Stimulated activated CD4-positive, alpha-beta T cell treated with anti-CD3 and anti-CD28 coated beads, TNF-alpha, amount 100 ng/mL, for 48 hours (primary cell): ENCODE results near the gene KAT6B.
"Not testable (repeated sequence)": the region's sequence is repeated elsewhere in the genome, so short reads cannot be mapped to it uniquely, and the experiment has no call there.

Source experiments
- DNase-seq, 3 donors: peaks; one replicate each; pipeline ENCODE4 v3.0.0-alpha.2; 2020; ENCODE audit warnings: low read depth in 3 of 3

Gene KAT6B

DNA sequence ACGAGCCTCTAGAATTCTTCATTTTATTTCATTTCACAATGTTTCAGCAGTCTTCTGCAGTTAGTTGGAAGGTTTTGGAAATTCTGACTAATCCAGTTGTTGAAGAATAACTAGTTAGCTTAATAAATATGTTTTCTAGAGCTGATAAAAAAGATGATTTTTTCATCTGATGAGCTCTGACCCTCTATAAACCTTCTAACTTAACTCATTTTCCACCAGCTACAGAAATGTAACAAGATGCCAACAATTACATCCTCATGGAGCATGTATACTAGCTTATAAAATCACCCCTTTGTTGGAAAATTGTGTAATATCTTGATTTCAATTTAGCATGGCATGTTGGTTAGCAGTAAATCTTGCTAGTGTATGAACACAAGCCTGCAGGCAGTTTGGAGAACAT lies 33.1 kb downstream of the KAT6B start:
- DNase-seq = no peak

GRCh38 chr10:74862625-74863024 lies 36.2 kb downstream of the KAT6B start:
- DNase-seq = no peak

- no peak for DNase-seq
Observed at GRCh38 chr10:74863551-74863950, 37.2 kb downstream of the KAT6B start.

DNA sequence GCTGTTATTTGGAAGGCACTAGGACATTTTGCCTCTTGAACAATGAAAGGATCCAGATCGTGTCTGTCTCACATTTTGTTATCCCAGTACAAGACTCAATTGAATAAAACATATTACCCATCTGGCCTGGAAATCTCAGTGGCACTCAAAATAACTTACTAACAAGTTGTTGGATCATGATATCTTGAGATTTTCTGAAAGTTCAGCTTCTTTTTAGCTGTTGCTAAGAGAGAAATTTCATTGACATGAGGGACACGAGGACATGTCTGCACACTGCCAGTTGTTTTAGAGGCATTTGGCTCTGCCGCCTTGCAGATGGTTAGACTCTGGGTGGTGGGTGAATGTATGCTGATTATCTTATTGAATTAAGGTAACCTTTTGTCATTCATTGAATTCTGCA lies 41.0 kb downstream of the KAT6B start:
- DNase-seq = no peak

- no peak for DNase-seq
Observed at GRCh38 chr10:74868392-74868977, 42.1 kb downstream of the KAT6B start.

GRCh38 chr10:74869635-74870034 lies 43.2 kb downstream of the KAT6B start:
- DNase-seq = no peak

DNA sequence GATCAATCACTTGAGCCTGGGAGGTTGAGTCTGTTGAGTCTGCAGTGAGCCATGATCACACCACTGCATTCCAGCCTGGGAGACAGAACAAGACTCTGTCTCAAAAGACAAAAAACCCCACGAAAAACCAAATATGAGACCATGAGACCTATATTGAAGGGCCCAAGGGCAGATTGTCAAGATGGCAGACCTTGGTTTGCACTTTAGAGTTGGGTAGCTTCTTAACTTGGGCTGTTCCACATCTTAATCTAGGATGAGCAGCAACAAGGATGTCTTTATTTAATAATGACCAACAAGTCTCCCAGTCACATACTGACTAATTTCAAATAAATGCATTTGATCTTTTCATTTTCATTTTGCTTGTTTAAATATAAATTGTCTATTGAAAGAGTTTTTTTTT lies 43.8 kb downstream of the KAT6B start:
- DNase-seq = no peak

DNA sequence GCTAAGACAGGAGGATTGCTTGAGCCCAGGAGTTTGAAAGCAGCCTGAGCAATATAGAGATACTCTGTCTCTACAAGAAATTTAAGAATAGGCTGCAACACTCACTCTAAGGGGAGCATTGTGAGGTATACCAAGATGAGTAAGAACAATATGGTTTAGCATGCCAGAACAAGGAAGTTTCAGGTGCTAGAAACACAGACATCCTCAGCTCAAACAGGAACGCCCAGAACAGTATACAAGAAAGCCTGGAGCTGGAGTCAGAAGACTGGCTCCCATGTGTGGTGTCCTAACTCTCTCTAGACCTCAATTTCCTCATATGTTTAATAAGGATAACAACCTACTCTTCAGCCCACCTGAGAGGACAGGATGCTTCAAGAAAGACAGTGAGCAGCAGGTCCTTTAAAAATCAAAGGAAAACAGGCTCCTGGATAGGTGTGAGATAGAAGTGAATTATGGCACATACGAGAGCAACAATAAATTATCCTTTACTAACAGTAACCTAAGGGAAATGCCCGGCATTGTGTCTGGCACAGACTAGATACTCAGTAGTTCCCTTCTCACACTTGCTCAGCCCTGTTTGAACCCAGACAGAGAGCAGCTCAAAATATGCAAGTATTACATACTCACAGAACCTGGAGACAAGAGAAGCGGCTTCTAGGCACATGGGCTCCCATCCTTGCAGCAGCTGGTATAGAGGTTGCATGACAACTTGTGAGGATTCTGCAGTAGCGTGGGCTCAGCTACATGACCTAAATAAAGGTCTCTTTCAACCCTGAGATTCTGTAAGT lies 45.4 kb downstream of the KAT6B start:
- DNase-seq = no peak

DNA sequence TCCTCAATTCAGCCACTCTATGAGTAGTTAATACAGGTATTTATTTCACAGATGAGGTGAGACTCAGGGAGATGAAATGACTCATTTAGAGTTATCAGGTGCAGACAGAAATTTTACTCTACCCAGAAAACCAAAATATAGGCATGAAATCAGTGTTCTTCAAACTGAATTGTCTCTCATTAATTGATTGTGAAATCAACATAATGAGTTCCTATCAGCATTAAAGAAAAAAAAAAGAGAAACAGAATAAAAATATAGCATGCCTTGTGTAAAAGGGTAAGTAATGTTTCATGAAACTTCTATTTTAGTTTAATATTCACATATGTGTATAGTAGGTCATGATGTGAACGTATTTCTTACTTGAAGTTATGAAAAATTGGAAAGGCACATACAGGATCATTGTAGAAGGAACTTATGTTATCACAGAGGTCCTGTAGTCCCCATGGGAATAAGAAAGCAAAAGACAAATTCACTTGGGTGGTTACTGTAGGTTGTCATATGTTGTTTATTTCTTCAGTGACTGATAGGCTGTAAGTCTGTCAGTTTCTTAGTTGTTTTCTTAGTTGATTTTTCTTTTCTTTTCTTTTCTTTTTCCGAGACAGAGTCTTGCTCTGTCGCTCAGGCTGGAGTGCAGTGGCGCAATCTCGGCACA lies 47.5 kb downstream of the KAT6B start:
- no peak for DNase-seq

GRCh38 chr10:74874649-74875048 lies 48.2 kb downstream of the KAT6B start:
- DNase-seq = no peak

GRCh38 chr10:74875068-74875467 lies 48.7 kb downstream of the KAT6B start:
- DNase-seq = no peak

DNA sequence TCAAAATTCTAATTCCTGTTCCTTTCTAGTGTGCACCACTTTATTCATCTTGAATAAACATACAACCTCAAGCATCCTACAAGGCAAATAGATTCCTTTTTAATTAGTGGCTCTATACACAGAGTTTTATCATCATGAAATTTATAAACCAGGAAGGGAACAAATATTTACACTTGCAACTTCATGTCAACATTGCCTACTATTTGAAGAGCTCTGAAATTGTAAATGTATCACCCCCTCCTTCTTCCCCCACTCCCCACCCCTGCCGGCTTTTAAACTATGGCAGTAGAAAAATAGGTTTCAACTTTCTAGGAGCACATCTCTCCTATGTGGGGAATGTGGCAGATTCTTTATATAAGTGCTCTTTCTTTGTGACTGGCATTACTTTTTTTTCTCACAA lies 49.6 kb downstream of the KAT6B start:
- no peak for DNase-seq

GRCh38 chr10:74877054-74877453 lies 50.7 kb downstream of the KAT6B start:
- not testable (repeated sequence) for DNase-seq

DNA sequence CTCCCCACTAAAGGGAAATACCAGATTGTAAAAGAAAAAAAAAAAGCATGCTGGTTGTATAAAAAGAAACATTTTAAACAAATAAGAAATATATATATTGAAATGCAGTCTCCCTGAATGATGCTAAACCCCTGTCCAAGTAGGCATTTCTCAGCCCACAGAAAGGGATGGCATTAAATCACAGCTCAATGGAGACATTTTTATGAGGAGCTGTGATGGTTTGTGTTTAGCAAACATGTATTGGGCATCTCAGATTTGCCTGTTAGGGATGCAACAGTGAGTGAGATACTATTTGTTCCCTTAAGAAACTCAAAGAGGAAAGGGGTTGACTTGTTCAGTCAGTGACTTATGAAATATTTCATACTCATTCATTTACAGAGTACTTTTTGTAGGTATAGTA lies 51.5 kb downstream of the KAT6B start:
- DNase-seq = no peak

- no peak for DNase-seq
Observed at GRCh38 chr10:74880041-74880440, 53.6 kb downstream of the KAT6B start.

DNA sequence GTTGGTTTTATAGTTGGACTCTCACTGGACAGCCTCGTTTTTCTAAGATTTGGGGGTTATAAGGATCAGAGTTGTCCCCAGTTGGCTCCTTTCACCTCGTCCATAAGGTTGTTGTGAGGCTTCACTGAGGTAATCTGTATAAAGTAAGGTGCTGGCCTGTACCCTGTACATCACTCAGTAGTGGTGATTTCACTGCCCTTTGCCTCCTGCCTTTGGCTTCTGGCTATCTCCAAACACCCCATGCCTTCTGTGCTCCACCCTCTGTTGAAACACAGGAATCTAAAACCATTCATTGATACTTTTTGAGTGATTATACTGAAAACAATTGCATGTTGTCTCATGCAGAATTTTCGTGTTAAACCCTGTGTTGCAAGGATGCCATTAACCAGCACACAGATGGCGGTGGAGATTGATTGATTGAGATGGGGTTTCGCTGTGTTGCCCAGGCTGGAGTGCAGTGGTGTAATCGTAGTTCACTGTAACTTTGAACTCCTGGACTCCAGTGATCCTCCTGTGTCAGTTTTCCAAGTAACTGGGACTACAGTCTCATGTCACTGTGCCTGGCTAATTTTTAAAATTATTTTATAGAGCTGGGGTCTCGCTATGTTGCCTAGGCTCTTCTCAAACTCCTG lies 55.0 kb downstream of the KAT6B start:
- DNase-seq = no peak

GRCh38 chr10:74882427-74882826 lies 56.0 kb downstream of the KAT6B start:
- no peak for DNase-seq

GRCh38 chr10:74882831-74883230 lies 56.4 kb downstream of the KAT6B start:
- DNase-seq = no peak

GRCh38 chr10:74883428-74883827 lies 57.0 kb downstream of the KAT6B start:
- DNase-seq = no peak

DNA sequence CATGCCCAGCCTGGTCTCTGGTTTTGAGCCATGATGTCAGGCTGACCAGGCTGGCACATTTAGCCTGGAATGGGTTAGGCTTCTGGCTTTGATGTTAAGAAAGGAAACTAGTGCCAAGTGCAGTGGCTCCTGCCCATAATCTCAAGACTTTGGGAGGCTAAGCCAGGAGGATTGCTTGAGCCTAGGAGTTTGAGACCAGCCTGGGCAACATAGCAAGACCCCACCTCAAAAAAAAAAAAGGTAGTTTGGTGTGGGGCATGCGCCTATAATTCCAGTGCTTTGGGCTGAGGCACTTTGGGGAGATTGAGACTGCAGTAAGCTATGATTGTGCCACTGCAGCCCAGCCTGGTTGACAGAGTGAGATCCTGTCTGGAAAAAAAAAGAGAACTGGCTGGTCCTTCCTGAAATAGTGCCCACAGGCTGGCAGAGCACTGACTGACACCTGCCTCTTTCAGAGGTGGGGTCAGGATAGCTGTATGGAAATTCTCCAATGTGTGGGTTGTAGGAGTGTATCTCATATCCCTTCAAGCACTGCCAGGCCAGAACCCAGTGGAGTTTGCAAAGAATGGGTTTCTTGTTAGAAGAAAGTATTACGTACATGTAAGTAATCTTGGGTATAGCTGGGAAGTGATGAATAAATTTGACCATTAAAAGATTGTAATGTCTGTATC lies 61.3 kb downstream of the KAT6B start:
- no peak for DNase-seq

DNA sequence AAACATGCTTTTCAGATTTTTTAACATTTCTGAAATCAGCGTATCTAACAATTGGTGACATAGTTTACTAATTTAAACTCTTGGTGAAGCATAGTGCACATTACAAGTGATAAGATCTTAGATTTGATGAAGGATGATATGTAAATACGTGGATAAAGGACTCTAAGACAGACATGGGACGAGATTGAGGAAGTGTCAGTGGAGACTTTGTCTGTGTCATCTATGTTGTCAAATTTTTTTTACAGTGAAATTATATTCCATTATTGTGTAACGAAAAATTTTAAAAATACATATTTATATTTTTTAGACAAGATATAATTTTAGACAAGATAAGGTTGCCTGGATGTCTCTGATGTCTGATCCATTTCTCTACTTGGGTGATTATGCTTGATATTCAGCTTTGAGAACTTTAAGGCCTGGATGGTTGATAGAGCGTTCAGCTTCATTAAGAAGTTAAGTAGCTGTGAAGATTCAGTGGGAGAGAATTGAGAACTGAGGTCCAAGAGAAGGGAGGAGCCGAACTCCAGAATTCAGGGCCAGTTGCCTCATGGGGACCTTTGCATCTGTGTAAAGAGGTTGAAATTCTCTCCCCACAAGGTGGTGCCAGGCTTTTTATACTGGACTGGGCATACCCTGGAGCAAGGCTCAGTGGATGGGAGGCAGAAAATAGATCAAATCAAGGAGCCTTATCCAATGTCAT lies 62.7 kb downstream of the KAT6B start:
- DNase-seq = no peak

GRCh38 chr10:74889662-74889998 lies 63.2 kb downstream of the KAT6B start:
- DNase-seq = no peak
